ENCODE measurements around the gene INHBE.
A peak's percentile ranks its signal among the peaks of the same experiment; 100 is the strongest.

GRCh38 chr12:57459055-57459749 is 4.1 kb downstream of the INHBE start:
- TF ChIP-seq CTCF (IDR thresholded peaks at IDR 0.05) = peak; percentile 88 to 98 (median 95)
- peak in 2 of 3 donors; percentile 12 to 22 for TF ChIP-seq POLR2A (IDR thresholded peaks at IDR 0.05)

Measured in body of pancreas (tissue), 4 donors.